ENCODE measurements around the gene ITGBL1. TPM values are rescaled to one million over a fixed set of nuclear protein-coding genes. Genes with fewer than 3 reads are reported as not detected.

ITGBL1 gene, protein sequence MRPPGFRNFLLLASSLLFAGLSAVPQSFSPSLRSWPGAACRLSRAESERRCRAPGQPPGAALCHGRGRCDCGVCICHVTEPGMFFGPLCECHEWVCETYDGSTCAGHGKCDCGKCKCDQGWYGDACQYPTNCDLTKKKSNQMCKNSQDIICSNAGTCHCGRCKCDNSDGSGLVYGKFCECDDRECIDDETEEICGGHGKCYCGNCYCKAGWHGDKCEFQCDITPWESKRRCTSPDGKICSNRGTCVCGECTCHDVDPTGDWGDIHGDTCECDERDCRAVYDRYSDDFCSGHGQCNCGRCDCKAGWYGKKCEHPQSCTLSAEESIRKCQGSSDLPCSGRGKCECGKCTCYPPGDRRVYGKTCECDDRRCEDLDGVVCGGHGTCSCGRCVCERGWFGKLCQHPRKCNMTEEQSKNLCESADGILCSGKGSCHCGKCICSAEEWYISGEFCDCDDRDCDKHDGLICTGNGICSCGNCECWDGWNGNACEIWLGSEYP
- total RNA-seq (not detected), polyA plus RNA-seq (not detected), total RNA-seq (0 reads per million in 6 experiments)

DNA sequence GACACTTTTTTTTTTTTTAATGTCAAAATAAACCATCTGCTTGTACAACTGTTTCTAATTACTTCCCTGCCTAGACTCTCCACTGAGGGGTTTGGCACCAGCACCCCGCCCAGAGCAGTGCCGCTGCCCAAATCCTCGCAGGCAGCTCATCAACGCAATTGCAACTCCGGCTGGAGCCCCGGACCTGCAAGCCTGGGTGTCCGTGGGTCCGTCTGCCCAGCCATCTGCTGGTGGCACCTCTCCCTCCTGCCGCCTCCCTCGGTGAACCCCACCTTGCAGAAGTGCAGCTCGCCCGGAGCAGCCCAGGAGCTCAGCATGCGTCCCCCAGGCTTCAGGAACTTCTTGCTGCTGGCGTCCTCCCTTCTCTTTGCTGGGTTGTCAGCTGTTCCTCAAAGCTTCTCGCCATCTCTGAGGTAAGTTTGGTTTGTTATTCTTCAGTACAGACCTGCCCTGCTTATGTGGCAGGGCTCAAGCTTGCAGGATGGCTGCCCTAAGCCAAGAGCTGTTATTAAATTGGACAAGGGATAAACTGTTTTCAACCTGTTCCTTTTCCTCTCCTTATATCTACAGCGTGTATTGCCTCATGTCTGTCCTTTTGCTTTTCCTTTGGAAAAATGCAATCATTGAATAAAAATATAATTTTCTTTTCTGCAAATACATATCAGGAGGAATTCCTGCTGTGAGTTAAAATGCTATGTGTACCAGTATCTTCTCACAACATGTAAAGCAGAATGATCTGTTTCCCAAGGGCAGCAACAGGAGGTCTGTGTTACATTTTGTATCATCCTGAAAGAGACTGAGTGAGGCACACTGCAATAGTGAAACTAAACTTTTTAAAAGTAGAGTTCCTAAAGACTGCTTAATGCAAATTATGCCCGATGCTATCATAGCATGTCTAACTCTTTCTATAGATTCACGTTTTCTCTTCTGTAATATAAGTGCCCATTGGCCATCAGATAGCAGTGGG, at the start of gene ITGBL1:
ITGBL1 (plus strand) TSS at position 157 of the 967 bp plus-strand sequence; CDS start at position 316, 159 bp downstream.
- no peak for ATAC-seq

DNA sequence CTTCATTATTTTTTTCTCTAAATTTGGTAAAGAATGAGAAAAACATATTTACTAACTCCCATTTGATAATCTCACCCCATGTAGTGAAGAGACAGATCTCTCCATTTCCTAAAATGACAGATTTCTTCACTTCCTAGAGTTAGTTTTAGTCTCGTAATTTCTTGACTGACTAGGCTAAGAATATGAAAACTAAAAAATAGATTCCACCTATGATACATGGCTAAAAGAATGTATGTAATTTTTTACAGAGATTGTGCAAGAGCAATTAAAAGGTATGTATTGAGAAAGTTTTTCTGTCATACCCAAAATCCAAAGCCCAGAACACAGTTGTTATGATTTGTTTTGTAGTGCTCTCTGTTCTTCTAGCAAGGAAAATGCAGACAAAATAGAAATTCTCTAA, 45.7 kb upstream of the ITGBL1 start:
- H3K27ac Mint-ChIP-seq = no peak overlapping the region
- peaks cover 0 to 29% (median 11%) of the 10 kb centered on the region in 5 donors for H3K27me3 Mint-ChIP-seq
- no peak for ATAC-seq
- H3K4me3 Mint-ChIP-seq = no peak overlapping the region
- POLR2A ChIA-PET = no interaction called here
- H3K9me3 Mint-ChIP-seq = peaks cover 0 to 3% (median 0%) of the 10 kb centered on the region in 9 donors
- DNase-seq = no peak
- no peaks in the 10 kb centered on the region for H3K36me3 Mint-ChIP-seq
- no peaks in the 10 kb centered on the region for H3K4me1 Mint-ChIP-seq

More for the DNA sequence above, at the start of gene ITGBL1:
- peaks cover 13 to 47% (median 23%) of the 10 kb centered on the region in 5 donors for H3K27me3 Mint-ChIP-seq
- POLR2A ChIA-PET = no interaction called here
- no peak for DNase-seq
- no peak within 1 kb of the TSS for H3K27ac Mint-ChIP-seq
- H3K4me3 Mint-ChIP-seq = peak within 1 kb of the TSS in 8 of 10 donors; percentile 22 to 70 (median 40)
- no peaks in the 10 kb centered on the region for H3K36me3 Mint-ChIP-seq
- H3K4me1 Mint-ChIP-seq = peaks cover 0 to 8% (median 2%) of the 10 kb centered on the region in 4 donors
- H3K9me3 Mint-ChIP-seq = peaks cover 0 to 3% (median 0%) of the 10 kb centered on the region in 9 donors

- H3K27ac Mint-ChIP-seq = no peak overlapping the region
- DNase-seq (no peak), ATAC-seq (no peak)
- no peak overlapping the region for H3K4me3 Mint-ChIP-seq
- peaks cover 0 to 3% (median 0%) of the 10 kb centered on the region in 9 donors for H3K9me3 Mint-ChIP-seq
- H3K4me1 Mint-ChIP-seq = no peaks in the 10 kb centered on the region
- no peaks in the 10 kb centered on the region for H3K36me3 Mint-ChIP-seq
- H3K27me3 Mint-ChIP-seq = peaks cover 3 to 39% (median 11%) of the 10 kb centered on the region in 5 donors
- POLR2A ChIA-PET = no interaction called here
Observed at GRCh38 chr13:101408154-101408553, 44.3 kb upstream of the ITGBL1 start.

GRCh38 chr13:101408992-101409656, 43.4 kb upstream of the ITGBL1 start:
- ATAC-seq (no peak), DNase-seq (no peak)
- H3K27ac Mint-ChIP-seq = no peak overlapping the region
- no peaks in the 10 kb centered on the region for H3K36me3 Mint-ChIP-seq
- peaks cover 0 to 3% (median 0%) of the 10 kb centered on the region in 9 donors for H3K9me3 Mint-ChIP-seq
- POLR2A ChIA-PET = no interaction called here
- peaks cover 7 to 41% (median 16%) of the 10 kb centered on the region in 5 donors for H3K27me3 Mint-ChIP-seq
- no peak overlapping the region for H3K4me3 Mint-ChIP-seq
- H3K4me1 Mint-ChIP-seq = no peaks in the 10 kb centered on the region

GRCh38 chr13:101412076-101412475, 40.4 kb upstream of the ITGBL1 start:
- H3K27ac Mint-ChIP-seq = no peak overlapping the region
- peaks cover 0 to 8% (median 3%) of the 10 kb centered on the region in 4 donors for H3K4me1 Mint-ChIP-seq
- POLR2A ChIA-PET = no interaction called here
- H3K36me3 Mint-ChIP-seq = no peaks in the 10 kb centered on the region
- no peaks in the 10 kb centered on the region for H3K9me3 Mint-ChIP-seq
- H3K4me3 Mint-ChIP-seq = no peak overlapping the region
- DNase-seq = no peak
- ATAC-seq = no peak
- H3K27me3 Mint-ChIP-seq = peaks cover 16 to 48% (median 22%) of the 10 kb centered on the region in 5 donors

- Mint-ChIP-seq H3K27me3 (peaks cover 28 to 64% (median 35%) of the 10 kb centered on the region in 5 donors), H3K36me3 (no peaks in the 10 kb centered on the region), H3K4me1 (peaks cover 0 to 9% (median 3%) of the 10 kb centered on the region in 4 donors), H3K9me3 (peaks cover 0 to 3% (median 0%) of the 10 kb centered on the region in 9 donors), H3K27ac (no peak overlapping the region), H3K4me3 (peak overlapping the region in 4 of 10 donors; percentile 3 to 31 (median 16))
- ATAC-seq = no peak
- no peak for DNase-seq
- POLR2A ChIA-PET = no interaction called here
Observed at GRCh38 chr13:101415358-101416174, 36.9 kb upstream of the ITGBL1 start.

DNA sequence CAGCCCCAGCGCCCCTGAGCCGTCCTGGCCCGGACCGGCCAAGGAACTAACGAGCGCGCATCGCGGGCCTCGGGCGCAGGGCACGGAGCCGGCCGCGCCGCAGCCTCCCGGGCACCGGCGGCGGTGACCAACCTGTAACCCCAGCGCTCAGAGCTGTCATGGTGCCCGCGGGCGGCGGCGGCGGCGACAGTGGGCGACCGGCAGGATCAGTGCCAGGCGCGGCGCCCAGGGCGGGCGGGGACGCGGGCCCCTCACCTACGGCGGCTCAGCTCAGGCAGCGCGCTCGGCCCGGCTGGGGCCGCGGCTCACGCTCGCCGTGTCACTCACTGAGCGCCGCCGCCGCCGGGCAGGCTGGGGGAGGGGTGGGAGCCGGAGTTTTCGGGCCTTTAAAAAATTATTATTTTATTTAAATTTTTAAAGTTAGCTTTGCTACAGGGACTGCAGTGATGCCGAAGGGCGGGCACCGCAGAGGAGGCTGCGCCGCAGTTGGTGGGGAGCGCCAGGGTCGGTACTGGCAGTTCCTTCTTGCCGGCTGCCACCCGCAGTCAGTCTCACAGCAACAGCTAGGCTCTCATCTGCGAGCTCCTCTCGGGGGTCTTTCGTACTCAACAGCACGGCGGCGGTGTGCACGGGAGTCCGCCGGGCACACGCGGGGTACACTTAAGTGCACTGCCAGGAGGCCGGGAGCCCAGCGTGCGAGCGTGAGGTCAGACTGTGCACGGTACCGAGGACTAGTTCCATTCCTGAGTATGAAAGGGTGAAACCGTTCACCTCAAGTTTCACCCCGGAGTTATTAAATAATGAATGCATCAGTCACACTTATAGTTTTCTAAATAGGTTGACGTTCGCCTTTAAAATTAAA, 36.1 kb upstream of the ITGBL1 start, which contains the start of gene NALCN:
NALCN (minus strand) TSS at position 328 of the 862 bp plus-strand sequence. CDS start 17,382 bp downstream, outside the sequence.
- Mint-ChIP-seq H3K36me3 (no peaks in the 10 kb centered on the region), H3K4me1 (peaks cover 0 to 9% (median 3%) of the 10 kb centered on the region in 4 donors), H3K27ac (peak within 1 kb of the TSS in 1 of 10 donors; percentile 9), H3K9me3 (peaks cover 0 to 6% (median 0%) of the 10 kb centered on the region in 9 donors), H3K27me3 (peaks cover 25 to 56% (median 39%) of the 10 kb centered on the region in 5 donors), H3K4me3 (peak within 1 kb of the TSS in 8 of 10 donors; percentile 26 to 73 (median 47))
- ATAC-seq (no peak), DNase-seq (no peak)
- POLR2A ChIA-PET = no interaction called here

DNA sequence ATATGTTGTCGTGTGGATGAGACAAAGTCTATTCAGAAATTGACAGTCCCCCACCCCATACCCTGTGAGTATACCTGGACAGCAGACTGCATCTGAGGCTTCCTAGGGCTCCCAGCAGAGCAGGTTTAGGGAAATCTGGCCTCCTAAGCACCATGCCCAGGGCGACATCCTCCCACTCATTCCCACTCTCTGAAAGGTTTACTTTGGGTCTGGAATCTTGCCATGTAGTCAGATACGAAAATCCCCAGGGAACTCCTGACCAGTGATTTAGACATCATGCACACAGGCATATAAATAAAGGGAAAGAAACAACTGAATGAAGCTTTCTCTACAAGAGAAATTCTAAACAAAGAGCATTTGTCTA, 35.5 kb upstream of the ITGBL1 start:
- Mint-ChIP-seq H3K4me3 (peak overlapping the region in 5 of 10 donors; percentile 39 to 73 (median 48)), H3K4me1 (peaks cover 0 to 9% (median 3%) of the 10 kb centered on the region in 4 donors), H3K36me3 (no peaks in the 10 kb centered on the region), H3K9me3 (peaks cover 0 to 6% (median 0%) of the 10 kb centered on the region in 9 donors), H3K27ac (no peak overlapping the region), H3K27me3 (peaks cover 25 to 52% (median 39%) of the 10 kb centered on the region in 5 donors)
- no peak for ATAC-seq
- no peak for DNase-seq
- POLR2A ChIA-PET = no interaction called here

- Mint-ChIP-seq H3K4me1 (peaks cover 0 to 9% (median 3%) of the 10 kb centered on the region in 4 donors), H3K27me3 (peaks cover 25 to 49% (median 39%) of the 10 kb centered on the region in 5 donors), H3K27ac (no peak overlapping the region), H3K36me3 (no peaks in the 10 kb centered on the region), H3K4me3 (no peak overlapping the region), H3K9me3 (peaks cover 0 to 6% (median 0%) of the 10 kb centered on the region in 9 donors)
- POLR2A ChIA-PET = no interaction called here
- DNase-seq (no peak), ATAC-seq (no peak)
Observed at GRCh38 chr13:101417501-101417900, 35.0 kb upstream of the ITGBL1 start.

GRCh38 chr13:101423872-101424271, 28.6 kb upstream of the ITGBL1 start:
- Mint-ChIP-seq H3K27me3 (peaks cover 4 to 17% (median 9%) of the 10 kb centered on the region in 5 donors), H3K9me3 (peaks cover 0 to 6% (median 0%) of the 10 kb centered on the region in 9 donors), H3K4me3 (no peak overlapping the region), H3K27ac (no peak overlapping the region), H3K4me1 (no peaks in the 10 kb centered on the region), H3K36me3 (no peaks in the 10 kb centered on the region)
- DNase-seq (no peak), ATAC-seq (no peak)
- POLR2A ChIA-PET = no interaction called here

All from naive thymus-derived CD8-positive, alpha-beta T cell (primary cell).